ENCODE results near the gene SAFB.
"Not testable (repeated sequence)": the region's sequence is repeated elsewhere in the genome, so short reads cannot be mapped to it uniquely, and the experiment has no call there.

GRCh38 chr19:5688262-5688881, 65.5 kb downstream of the SAFB start:
- not testable (repeated sequence) for TF ChIP-seq CTCF (IDR thresholded peaks at IDR 0.05); ZFX (IDR thresholded peaks at IDR 0.05; ENCODE audit: borderline replicate concordance)
